Measurements from ENCODE around the gene CLK1. TPM values are rescaled to one million over a fixed set of nuclear protein-coding genes. Genes with fewer than 3 reads are reported as not detected.

CLK1 gene
- total and polyA plus RNA-seq, 9 of the 15 experiments (the other 6 are each of a cell fraction or from before 2014, with no cell fraction given), result 29.3 to 99.2 (median 47.0) TPM

GRCh38 chr2:200850512-200851256 is 13.8 kb downstream of the CLK1 start (continued):
- TF ChIP-seq MEIS2 (IDR thresholded peaks at IDR 0.05; ENCODE audit: partially characterized antibody) (no peak), ATF7 (IDR thresholded peaks at IDR 0.05) (no peak), POLR2AphosphoS5 (IDR thresholded peaks at IDR 0.05; ENCODE audit: control insufficient read depth, insufficient read depth, low read depth, low read length) (peak; percentile 24; the same call in 1 of the 2 replicates), BRCA1 (IDR thresholded peaks at IDR 0.05) (no peak), BRCA1 (CRISPR knock-in tag; IDR thresholded peaks at IDR 0.05) (no peak), FOXK1 (CRISPR knock-in tag; IDR thresholded peaks at IDR 0.05; ENCODE audit: borderline replicate concordance) (no peak), PURB (CRISPR knock-in tag; IDR thresholded peaks at IDR 0.05; ENCODE audit: low read depth) (no peak), USF1 (CRISPR knock-in tag; IDR thresholded peaks at IDR 0.05) (peak; percentile 73), ZBTB40 (IDR thresholded peaks at IDR 0.05) (no peak), ZBTB40 (CRISPR knock-in tag; IDR thresholded peaks at IDR 0.05) (no peak), EP400 (IDR thresholded peaks at IDR 0.05) (peak; percentile 51; the same call in 1 of the 2 replicates), BACH1 (tag; IDR thresholded peaks at IDR 0.05) (no peak), RAD51 (IDR thresholded peaks at IDR 0.05; ENCODE audit: borderline replicate concordance, low read depth) (peak; percentile 60)
- TF ChIP-seq, protein P1, sequence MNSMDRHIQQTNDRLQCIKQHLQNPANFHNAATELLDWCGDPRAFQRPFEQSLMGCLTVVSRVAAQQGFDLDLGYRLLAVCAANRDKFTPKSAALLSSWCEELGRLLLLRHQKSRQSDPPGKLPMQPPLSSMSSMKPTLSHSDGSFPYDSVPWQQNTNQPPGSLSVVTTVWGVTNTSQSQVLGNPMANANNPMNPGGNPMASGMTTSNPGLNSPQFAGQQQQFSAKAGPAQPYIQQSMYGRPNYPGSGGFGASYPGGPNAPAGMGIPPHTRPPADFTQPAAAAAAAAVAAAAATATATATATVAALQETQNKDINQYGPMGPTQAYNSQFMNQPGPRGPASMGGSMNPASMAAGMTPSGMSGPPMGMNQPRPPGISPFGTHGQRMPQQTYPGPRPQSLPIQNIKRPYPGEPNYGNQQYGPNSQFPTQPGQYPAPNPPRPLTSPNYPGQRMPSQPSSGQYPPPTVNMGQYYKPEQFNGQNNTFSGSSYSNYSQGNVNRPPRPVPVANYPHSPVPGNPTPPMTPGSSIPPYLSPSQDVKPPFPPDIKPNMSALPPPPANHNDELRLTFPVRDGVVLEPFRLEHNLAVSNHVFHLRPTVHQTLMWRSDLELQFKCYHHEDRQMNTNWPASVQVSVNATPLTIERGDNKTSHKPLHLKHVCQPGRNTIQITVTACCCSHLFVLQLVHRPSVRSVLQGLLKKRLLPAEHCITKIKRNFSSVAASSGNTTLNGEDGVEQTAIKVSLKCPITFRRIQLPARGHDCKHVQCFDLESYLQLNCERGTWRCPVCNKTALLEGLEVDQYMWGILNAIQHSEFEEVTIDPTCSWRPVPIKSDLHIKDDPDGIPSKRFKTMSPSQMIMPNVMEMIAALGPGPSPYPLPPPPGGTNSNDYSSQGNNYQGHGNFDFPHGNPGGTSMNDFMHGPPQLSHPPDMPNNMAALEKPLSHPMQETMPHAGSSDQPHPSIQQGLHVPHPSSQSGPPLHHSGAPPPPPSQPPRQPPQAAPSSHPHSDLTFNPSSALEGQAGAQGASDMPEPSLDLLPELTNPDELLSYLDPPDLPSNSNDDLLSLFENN (IDR thresholded peaks at IDR 0.05; ENCODE audit: low read depth in 2 of 2, low read length in 2 of 2), result no peak

Measured in K562 (cell line).